HG02759 (cell line): ENCODE data around the gene PHF5A.
A peak's percentile ranks its signal among the peaks of the same experiment; 100 is the strongest.

Source experiments
- ATAC-seq: cut with Tn5 transposase; IDR thresholded peaks from one replicate; pipeline ENCODE4 v1.9.1; 2021; ENCODE audit warnings: mild to moderate bottlenecking, moderate library complexity; ENCODE audit not compliant: unreplicated experiment

The PHF5A gene, protein sequence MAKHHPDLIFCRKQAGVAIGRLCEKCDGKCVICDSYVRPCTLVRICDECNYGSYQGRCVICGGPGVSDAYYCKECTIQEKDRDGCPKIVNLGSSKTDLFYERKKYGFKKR

GRCh38 chr22:41468381-41469217 lies at the start of gene PHF5A, which contains the start of gene ACO2:
TSS of gene PHF5A (minus strand) at chr22:41468692. CDS start at chr22:41468653, 39 bp downstream.
TSS of gene ACO2 (plus strand) at chr22:41469117. CDS start at chr22:41469147, 30 bp downstream.
- ATAC-seq = peak; percentile 89

DNA sequence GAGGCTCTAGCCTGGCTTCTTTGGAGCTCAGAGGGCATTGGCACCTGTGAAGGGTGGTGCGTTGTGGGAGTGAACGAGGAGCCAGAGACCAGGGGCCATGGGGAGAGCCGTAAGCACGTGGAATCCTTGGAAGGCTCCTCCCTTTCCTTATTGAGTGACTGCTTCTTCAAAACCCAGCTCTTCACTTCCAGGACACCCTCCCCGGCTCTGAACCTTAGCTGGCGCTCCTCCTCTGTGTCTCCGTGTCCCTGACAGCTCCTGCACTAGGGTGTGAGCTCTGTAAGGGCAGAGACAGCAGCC lies 49.5 kb upstream of the PHF5A start:
- no peak for ATAC-seq

- no peak for ATAC-seq
Observed at GRCh38 chr22:41517172-41518047, 48.9 kb upstream of the PHF5A start.

GRCh38 chr22:41516462-41516861 lies 48.0 kb upstream of the PHF5A start:
- ATAC-seq = no peak

- no peak for ATAC-seq
Observed at GRCh38 chr22:41513391-41513790, 44.9 kb upstream of the PHF5A start.

- ATAC-seq = no peak
Observed at GRCh38 chr22:41512421-41513194, 44.1 kb upstream of the PHF5A start.

DNA sequence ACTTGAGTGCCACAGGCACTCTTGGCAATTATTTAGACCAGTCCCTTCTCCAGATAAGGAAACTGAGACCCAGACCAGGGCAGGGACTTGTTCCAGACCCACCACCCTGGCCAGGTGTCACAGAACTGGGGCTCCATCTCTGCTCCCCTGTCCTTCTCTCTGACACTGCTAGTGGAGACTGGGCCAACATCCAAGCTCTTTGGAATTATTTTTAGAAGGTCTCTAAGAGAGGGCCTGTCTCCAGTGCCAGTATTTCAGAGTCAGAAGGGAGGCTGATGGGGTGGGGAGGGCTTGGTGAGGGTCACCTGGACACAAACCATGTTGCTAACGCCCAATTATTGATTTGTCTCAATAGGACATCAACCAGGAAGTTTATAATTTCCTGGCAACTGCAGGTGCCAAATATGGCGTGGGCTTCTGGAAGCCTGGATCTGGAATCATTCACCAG lies 43.1 kb upstream of the PHF5A start:
- ATAC-seq = no peak

GRCh38 chr22:41508770-41509170 lies 40.3 kb upstream of the PHF5A start:
- no peak for ATAC-seq

DNA sequence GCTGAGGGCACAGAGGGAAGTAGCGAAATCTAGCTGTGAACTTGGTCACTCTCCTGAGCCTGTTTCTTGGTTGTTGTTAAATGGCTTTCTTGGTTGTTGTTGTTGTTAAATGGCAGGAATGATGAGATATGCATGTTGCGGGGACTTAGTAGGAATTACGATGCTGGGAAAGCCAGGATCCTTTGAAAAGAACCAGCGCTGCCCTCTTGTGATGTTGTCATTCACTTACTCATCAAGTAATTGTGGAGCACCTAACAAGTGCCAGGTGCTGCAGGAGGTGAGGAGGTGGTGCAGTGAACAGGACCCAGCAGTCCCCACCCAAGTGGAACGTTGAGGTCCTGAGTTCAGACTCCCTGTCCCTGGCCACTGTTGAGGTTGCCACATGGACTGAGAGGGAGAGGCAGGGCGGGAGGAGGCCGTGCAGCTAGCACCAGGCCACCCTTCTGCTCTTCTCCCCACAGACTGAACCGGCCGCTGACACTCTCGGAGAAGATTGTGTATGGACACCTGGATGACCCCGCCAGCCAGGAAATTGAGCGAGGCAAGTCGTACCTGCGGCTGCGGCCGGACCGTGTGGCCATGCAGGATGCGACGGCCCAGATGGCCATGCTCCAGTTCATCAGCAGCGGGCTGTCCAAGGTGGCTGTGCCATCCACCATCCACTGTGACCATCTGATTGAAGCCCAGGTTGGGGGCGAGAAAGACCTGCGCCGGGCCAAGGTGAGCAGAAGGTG lies 39.0 kb upstream of the PHF5A start:
- no peak for ATAC-seq

- ATAC-seq = no peak
Observed at GRCh38 chr22:41505511-41506220, 37.2 kb upstream of the PHF5A start.

DNA sequence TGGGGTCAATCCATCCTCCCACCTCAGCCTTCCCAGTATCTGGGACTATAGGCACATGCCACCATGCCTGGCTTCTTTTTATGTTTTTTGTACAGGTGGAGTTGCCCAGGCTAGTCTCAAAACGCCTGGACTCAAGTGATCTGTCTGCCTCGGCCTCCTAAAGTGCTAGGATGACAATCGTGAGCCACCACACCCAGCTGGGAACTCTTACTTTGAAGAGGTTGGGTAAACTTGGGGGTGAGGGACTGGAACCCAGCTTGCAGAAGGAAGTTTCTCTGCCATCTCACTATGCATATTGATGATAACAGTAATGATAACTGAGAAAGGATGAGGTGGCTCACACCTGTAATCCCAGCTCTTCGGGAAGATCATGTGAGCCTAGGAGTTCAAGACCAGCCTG lies 36.3 kb upstream of the PHF5A start:
- no peak for ATAC-seq

DNA sequence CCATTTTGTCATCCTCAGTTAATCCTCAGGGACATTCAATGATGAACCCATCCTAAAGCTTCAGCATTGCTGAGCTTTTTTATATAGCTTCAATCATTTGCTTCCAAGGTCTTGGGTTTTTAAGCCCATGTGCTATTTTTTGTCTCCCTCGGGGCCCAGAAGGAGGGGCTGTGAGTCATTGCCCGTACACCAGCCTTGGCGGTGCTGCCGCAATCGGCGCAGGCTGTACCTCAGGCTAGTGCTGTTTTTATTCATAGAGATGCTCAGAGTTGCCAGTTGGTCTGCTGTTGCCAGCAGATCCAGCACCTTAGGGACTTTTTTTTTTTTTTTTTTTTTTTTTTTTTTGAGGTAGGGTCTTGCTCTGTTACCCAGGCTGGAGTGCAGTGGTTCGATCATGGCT lies 35.9 kb upstream of the PHF5A start:
- no peak for ATAC-seq

DNA sequence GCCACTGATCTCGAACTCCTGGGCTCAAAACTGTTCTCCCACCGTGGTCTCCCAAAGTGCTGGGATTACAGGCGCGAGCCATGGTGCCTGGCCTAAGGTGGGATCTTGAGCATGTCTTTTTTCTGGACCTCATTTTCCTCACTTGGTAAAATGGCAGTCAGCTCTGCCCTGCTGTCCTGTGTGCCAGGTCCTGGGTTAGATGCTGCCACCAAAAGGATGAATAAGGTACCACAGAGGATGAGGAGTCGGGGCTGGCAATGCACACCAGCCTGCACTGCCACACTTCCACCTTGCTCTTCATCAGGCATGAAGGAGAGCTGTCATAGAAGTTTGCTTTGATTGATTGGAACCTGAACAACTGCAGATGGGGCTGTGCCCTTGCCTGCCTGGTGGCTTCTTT lies 32.7 kb upstream of the PHF5A start:
- no peak for ATAC-seq

DNA sequence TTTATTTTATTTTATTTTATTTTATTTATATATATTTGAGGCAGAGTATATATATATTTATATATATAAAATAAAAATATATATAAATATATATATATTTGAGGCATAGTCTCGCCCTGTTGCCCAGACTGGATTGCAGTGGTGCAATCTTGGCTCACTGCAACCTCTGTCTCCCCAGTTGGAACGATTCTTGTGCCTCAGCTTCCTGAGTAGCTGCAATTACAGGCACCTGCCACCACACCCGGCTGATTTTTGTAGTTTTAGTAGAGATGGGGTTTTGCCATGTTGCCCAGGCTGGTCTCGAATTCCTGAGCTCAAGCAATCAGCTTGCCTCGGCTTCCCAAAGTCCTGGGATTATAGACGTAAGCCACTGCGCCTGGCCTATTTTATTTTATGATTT lies 31.8 kb upstream of the PHF5A start:
- ATAC-seq = no peak

- no peak for ATAC-seq
Observed at GRCh38 chr22:41499624-41500280, 31.3 kb upstream of the PHF5A start.

GRCh38 chr22:41498303-41498835 lies 29.9 kb upstream of the PHF5A start:
- ATAC-seq = no peak

- no peak for ATAC-seq
Observed at GRCh38 chr22:41491374-41492100, 23.0 kb upstream of the PHF5A start.
